Neuronal stem cell (in vitro differentiated cells): ENCODE measurements around the gene ADRM1.

Experiments used
- DNase-seq: peaks from one replicate; pipeline ENCODE4 v3.0.0-alpha.2; 2013; ENCODE audit warnings: low spot score
- H2AFZ ChIP-seq: one replicate; pipeline ENCODE4 v1.6.1; 2013; ENCODE audit warnings: mild to moderate bottlenecking, low read length, inconsistent platforms
- H2AK5ac ChIP-seq: 2 replicates; pipeline ENCODE4 v1.6.1; 2013; ENCODE audit warnings: low read depth, mild to moderate bottlenecking, inconsistent platforms, low read length, moderate library complexity, mixed read lengths
- H2BK120ac ChIP-seq: 2 replicates; pipeline ENCODE4 v1.6.1; 2013; ENCODE audit warnings: low read depth, mild to moderate bottlenecking, inconsistent platforms, low read length, moderate library complexity, mixed read lengths
- H2BK12ac ChIP-seq: one replicate; pipeline ENCODE4 v1.6.1; 2013; ENCODE audit warnings: low read length, inconsistent platforms
- H2BK15ac ChIP-seq: 2 replicates; pipeline ENCODE4 v1.6.1; 2013; ENCODE audit warnings: mild to moderate bottlenecking, low read length, inconsistent platforms, mixed read lengths
- H2BK5ac ChIP-seq: one replicate; pipeline ENCODE4 v1.6.1; 2013; ENCODE audit warnings: inconsistent platforms, mild to moderate bottlenecking, low read length, moderate library complexity
- H3K14ac ChIP-seq: one replicate; pipeline ENCODE4 v1.6.1; 2013; ENCODE audit warnings: low read length, inconsistent platforms
- H3K18ac ChIP-seq: 2 replicates; pipeline ENCODE4 v1.6.1; 2013; ENCODE audit warnings: low read length, inconsistent platforms
- H3K23ac ChIP-seq: 2 replicates; pipeline ENCODE4 v1.6.1; 2013; ENCODE audit warnings: low read depth, mild to moderate bottlenecking, mixed read lengths, low read length, inconsistent platforms; ENCODE audit not compliant: poor library complexity
- H3K27ac ChIP-seq: replicated peaks from 3 replicates; pipeline ENCODE4 v1.5.1; 2013; ENCODE audit warnings: low read length, inconsistent platforms
- H3K27me3 ChIP-seq, 3 experiments: 2 replicates each; pipeline ENCODE4 v1.6.1; 2013; ENCODE audit warnings: low read length in 3 of 3, mild to moderate bottlenecking in 2 of 3, inconsistent platforms in 1 of 3, low read depth in 1 of 3, mixed read lengths in 1 of 3, moderate library complexity in 1 of 3; ENCODE audit not compliant: control insufficient read depth in 3 of 3, insufficient read depth in 3 of 3
- H3K36me3 ChIP-seq, 2 donors: replicated peaks in 1 of 2; 2 replicates each; pipeline ENCODE4 v1.6.1; 2013; ENCODE audit warnings: low read length in 2 of 2; ENCODE audit not compliant: control insufficient read depth in 2 of 2, insufficient read depth in 2 of 2
- H3K4ac ChIP-seq: 2 replicates; pipeline ENCODE4 v1.6.1; 2013; ENCODE audit warnings: inconsistent platforms, mild to moderate bottlenecking, low read length, moderate library complexity
- H3K4me1 ChIP-seq, 2 donors: 1 replicate in 1 of 2; 2 replicates in 1 of 2; pipeline ENCODE4 v1.6.1; 2013; ENCODE audit warnings: low read length in 2 of 2, low read depth in 1 of 2; ENCODE audit not compliant: control insufficient read depth in 2 of 2, insufficient read depth in 1 of 2
- H3K4me2 ChIP-seq: one replicate; pipeline ENCODE4 v1.6.1; 2013; ENCODE audit warnings: mild to moderate bottlenecking, low read length, inconsistent platforms; ENCODE audit not compliant: insufficient read depth, poor library complexity, severe bottlenecking
- H3K4me3 ChIP-seq, 2 donors: 2 replicates each; pipeline ENCODE4 v1.5.1; 2013; ENCODE audit warnings: low read length in 2 of 2, mild to moderate bottlenecking in 2 of 2, inconsistent platforms in 1 of 2, moderate library complexity in 1 of 2
- H3K79me1 ChIP-seq: one replicate; pipeline ENCODE4 v1.6.1; 2013; ENCODE audit warnings: low read depth, mild to moderate bottlenecking, inconsistent platforms, low read length, moderate library complexity
- H3K9ac ChIP-seq: one replicate; pipeline ENCODE4 v1.6.1; 2013; ENCODE audit warnings: mild to moderate bottlenecking, low read depth, low read length, inconsistent platforms; ENCODE audit not compliant: poor library complexity
- H3K9me3 ChIP-seq, 2 donors: replicated peaks in 1 of 2; 2 replicates each; pipeline versions ENCODE3 to v1.6.1; 2013; ENCODE audit warnings: low read length in 2 of 2, mild to moderate bottlenecking in 2 of 2, inconsistent platforms in 1 of 2, low read depth in 1 of 2, mixed read lengths in 1 of 2, moderate library complexity in 1 of 2; ENCODE audit not compliant: control insufficient read depth in 2 of 2, insufficient read depth in 1 of 2
- H4K8ac ChIP-seq: one replicate; pipeline ENCODE4 v1.6.1; 2013; ENCODE audit warnings: low read depth, mild to moderate bottlenecking, inconsistent platforms, low read length, moderate library complexity
- H4K91ac ChIP-seq: one replicate; pipeline ENCODE4 v1.6.1; 2013; ENCODE audit warnings: low read length, low read depth, mild to moderate bottlenecking, inconsistent platforms; ENCODE audit not compliant: poor library complexity
- WGBS, 2 donors: extraction: QIAGEN DNeasy Blood & Tissue Kit; methylation state at CpG; one replicate each; pipeline ENCODE4 v1.1.7; 2013; ENCODE audit warnings: missing lambda C conversion rate in 2 of 2, mixed read lengths in 1 of 2; ENCODE audit not compliant: insufficient read length in 2 of 2, insufficient replicate concordance in 1 of 2; ENCODE audit errors: extremely low coverage in 2 of 2; 5-methylcytosine and 5-hydroxymethylcytosine counted together

Gene ADRM1

GRCh38 chr20:62334881-62335280 lies 32.1 kb downstream of the ADRM1 start:
- Histone ChIP-seq H2BK5ac (peak overlapping the region; percentile 39), H3K4me3 (no peak overlapping the region), H3K4me1 (peaks cover 0 to 3% of the 10 kb centered on the region in 2 donors), H2AFZ (no peak overlapping the region), H3K27me3 (peaks cover 0 to 2% (median 0%) of the 10 kb centered on the region in 3 experiments), H2BK12ac (no peak overlapping the region), H4K91ac (no peak overlapping the region), H3K14ac (no peak overlapping the region), H2BK15ac (no peak overlapping the region), H3K9me3 (peaks cover 0 to 5% of the 10 kb centered on the region in 2 donors), H3K4me2 (no peak overlapping the region), H3K18ac (no peak overlapping the region), H4K8ac (no peak overlapping the region), H3K27ac (no peak overlapping the region), H3K9ac (no peak overlapping the region), H2BK120ac (no peak overlapping the region), H3K36me3 (peaks cover 51 to 59% of the 10 kb centered on the region in 2 donors), H3K79me1 (peaks cover 12% of the 10 kb centered on the region), H3K23ac (no peak overlapping the region), H2AK5ac (no peak overlapping the region), H3K4ac (no peak overlapping the region)
- DNase-seq: no peak
- WGBS, 2 donors: no CpG with 5 or more reads among the region's 13 CpGs

GRCh38 chr20:62335532-62335931 lies 32.7 kb downstream of the ADRM1 start:
- no peak overlapping the region for H2AFZ ChIP-seq
- H2BK5ac ChIP-seq: no peak overlapping the region
- no peak overlapping the region for H3K23ac ChIP-seq
- H3K27me3 ChIP-seq: peaks cover 0 to 2% (median 0%) of the 10 kb centered on the region in 3 experiments
- peaks cover 0 to 3% of the 10 kb centered on the region in 2 donors for H3K4me1 ChIP-seq
- H3K36me3 ChIP-seq: peaks cover 49 to 54% of the 10 kb centered on the region in 2 donors
- H3K4ac ChIP-seq: no peak overlapping the region
- WGBS, 2 donors: no CpG with 5 or more reads among the region's 6 CpGs
- H2AK5ac ChIP-seq: no peak overlapping the region
- H3K4me2 ChIP-seq: no peak overlapping the region
- H3K79me1 ChIP-seq: peaks cover 12% of the 10 kb centered on the region
- no peak overlapping the region for H4K8ac ChIP-seq
- peaks cover 0 to 5% of the 10 kb centered on the region in 2 donors for H3K9me3 ChIP-seq
- H3K27ac ChIP-seq: no peak overlapping the region
- H2BK15ac ChIP-seq: no peak overlapping the region
- H3K4me3 ChIP-seq: no peak overlapping the region
- no peak overlapping the region for H3K14ac ChIP-seq
- H2BK12ac ChIP-seq: no peak overlapping the region
- no peak overlapping the region for H4K91ac ChIP-seq
- DNase-seq: no peak
- H3K9ac ChIP-seq: no peak overlapping the region
- no peak overlapping the region for H2BK120ac ChIP-seq
- H3K18ac ChIP-seq: no peak overlapping the region

- no peak overlapping the region for H2BK120ac ChIP-seq
- no peak overlapping the region for H2AFZ ChIP-seq
- H4K8ac ChIP-seq: no peak overlapping the region
- H3K4me2 ChIP-seq: no peak overlapping the region
- no peak overlapping the region for H4K91ac ChIP-seq
- H2AK5ac ChIP-seq: no peak overlapping the region
- H3K14ac ChIP-seq: no peak overlapping the region
- peaks cover 0 to 3% of the 10 kb centered on the region in 2 donors for H3K4me1 ChIP-seq
- H3K23ac ChIP-seq: peak overlapping the region; percentile 37
- no peak overlapping the region for H3K9ac ChIP-seq
- H3K27ac ChIP-seq: no peak overlapping the region
- H3K18ac ChIP-seq: no peak overlapping the region
- peaks cover 12% of the 10 kb centered on the region for H3K79me1 ChIP-seq
- WGBS, 2 donors: no CpG with 5 or more reads among the region's 11 CpGs
- H3K4ac ChIP-seq: no peak overlapping the region
- peak overlapping the region in 1 of 2 donors; percentile 36 for H3K4me3 ChIP-seq
- no peak overlapping the region for H2BK12ac ChIP-seq
- H3K27me3 ChIP-seq: peaks cover 0 to 2% (median 0%) of the 10 kb centered on the region in 3 experiments
- DNase-seq: no peak
- peaks cover 51 to 52% of the 10 kb centered on the region in 2 donors for H3K36me3 ChIP-seq
- H3K9me3 ChIP-seq: peaks cover 0 to 5% of the 10 kb centered on the region in 2 donors
- H2BK5ac ChIP-seq: peak overlapping the region; percentile 87
- no peak overlapping the region for H2BK15ac ChIP-seq
Measured at GRCh38 chr20:62336329-62336728, 33.5 kb downstream of the ADRM1 start.

- H3K4ac ChIP-seq: peak overlapping the region; percentile 95
- H3K36me3 ChIP-seq: peaks cover 49% of the 10 kb centered on the region in 2 donors
- DNase-seq: no peak
- H3K4me2 ChIP-seq: no peak overlapping the region
- H3K4me1 ChIP-seq: peaks cover 0 to 3% of the 10 kb centered on the region in 2 donors
- peaks cover 0 to 2% (median 0%) of the 10 kb centered on the region in 3 experiments for H3K27me3 ChIP-seq
- peak overlapping the region; percentile 98 for H3K14ac ChIP-seq
- peak overlapping the region; percentile 87 for H2BK5ac ChIP-seq
- no peak overlapping the region for H3K27ac ChIP-seq
- peak overlapping the region; percentile 44 for H3K9ac ChIP-seq
- peaks cover 0 to 5% of the 10 kb centered on the region in 2 donors for H3K9me3 ChIP-seq
- no CpG with 5 or more reads among the region's 53 CpGs for WGBS, 2 donors
- peaks cover 12% of the 10 kb centered on the region for H3K79me1 ChIP-seq
- H2BK15ac ChIP-seq: no peak overlapping the region
- H4K91ac ChIP-seq: no peak overlapping the region
- H4K8ac ChIP-seq: peak overlapping the region; percentile 65
- peak overlapping the region; percentile 37 for H3K23ac ChIP-seq
- no peak overlapping the region for H2AK5ac ChIP-seq
- no peak overlapping the region for H2AFZ ChIP-seq
- H2BK120ac ChIP-seq: no peak overlapping the region
- peak overlapping the region; percentile 48 for H3K18ac ChIP-seq
- H2BK12ac ChIP-seq: peak overlapping the region; percentile 73
- peak overlapping the region in 1 of 2 donors; percentile 64 for H3K4me3 ChIP-seq
Measured at GRCh38 chr20:62336775-62337557, 34.2 kb downstream of the ADRM1 start.
